Testis (tissue), 2 donors: ENCODE results near the gene FGF5.
"Not testable (repeated sequence)": the region's sequence is repeated elsewhere in the genome, so short reads cannot be mapped to it uniquely, and the experiment has no call there.

Experiments
- POLR2A ChIP-seq: fragments of 450-650 bp; IDR thresholded peaks from one replicate; pipeline ENCODE4 v1.6.1; 2017; ENCODE audit warnings: antibody characterized with exemption, mild to moderate bottlenecking, moderate library complexity
- TF ChIP-seq, protein P1 (sequence below), 3 experiments: fragments of 450-650 bp in 2 of 3; fragments of 200-600 bp in 1 of 3; sonication (generic) in 1 of 3; IDR thresholded peaks; one replicate each; pipeline ENCODE4 v1.5.1; 2016 to 2019; ENCODE audit warnings: antibody characterized with exemption in 3 of 3, mild to moderate bottlenecking in 2 of 3, moderate library complexity in 1 of 3

DNA sequence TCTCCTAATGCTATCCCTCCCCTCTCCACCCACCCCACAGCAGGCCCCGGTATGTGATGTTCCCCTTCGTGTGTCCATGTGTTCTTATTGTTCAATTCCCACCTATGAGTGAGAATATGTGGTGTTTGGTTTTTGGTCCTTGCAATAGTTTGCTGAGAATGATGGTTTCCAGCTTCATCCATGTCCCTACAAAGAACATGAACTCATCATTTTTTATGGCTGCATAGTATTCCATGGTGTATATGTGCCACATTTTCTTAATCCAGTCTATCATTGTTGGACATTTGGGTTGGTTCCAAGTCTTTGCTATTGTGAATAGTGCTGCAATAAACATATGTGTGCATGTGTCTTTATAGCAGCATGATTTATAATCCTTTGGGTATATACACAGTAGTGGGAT lies 24.2 kb downstream of the FGF5 start:
- TF ChIP-seq, protein P1, sequence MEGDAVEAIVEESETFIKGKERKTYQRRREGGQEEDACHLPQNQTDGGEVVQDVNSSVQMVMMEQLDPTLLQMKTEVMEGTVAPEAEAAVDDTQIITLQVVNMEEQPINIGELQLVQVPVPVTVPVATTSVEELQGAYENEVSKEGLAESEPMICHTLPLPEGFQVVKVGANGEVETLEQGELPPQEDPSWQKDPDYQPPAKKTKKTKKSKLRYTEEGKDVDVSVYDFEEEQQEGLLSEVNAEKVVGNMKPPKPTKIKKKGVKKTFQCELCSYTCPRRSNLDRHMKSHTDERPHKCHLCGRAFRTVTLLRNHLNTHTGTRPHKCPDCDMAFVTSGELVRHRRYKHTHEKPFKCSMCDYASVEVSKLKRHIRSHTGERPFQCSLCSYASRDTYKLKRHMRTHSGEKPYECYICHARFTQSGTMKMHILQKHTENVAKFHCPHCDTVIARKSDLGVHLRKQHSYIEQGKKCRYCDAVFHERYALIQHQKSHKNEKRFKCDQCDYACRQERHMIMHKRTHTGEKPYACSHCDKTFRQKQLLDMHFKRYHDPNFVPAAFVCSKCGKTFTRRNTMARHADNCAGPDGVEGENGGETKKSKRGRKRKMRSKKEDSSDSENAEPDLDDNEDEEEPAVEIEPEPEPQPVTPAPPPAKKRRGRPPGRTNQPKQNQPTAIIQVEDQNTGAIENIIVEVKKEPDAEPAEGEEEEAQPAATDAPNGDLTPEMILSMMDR (IDR thresholded peaks at IDR 0.05): not testable (repeated sequence)
- not testable (repeated sequence) for TF ChIP-seq POLR2A
